SK-N-SH (cell line): ENCODE results near the gene TDRD1. TPM values are rescaled to one million over a fixed set of nuclear protein-coding genes. Genes with fewer than 3 reads are reported as not detected.

Source experiments
- CTCF ChIA-PET: fragments of 300-600, 350-600 bp; formaldehyde crosslinking; extraction: SDS; loops from one replicate; lab custom pipeline; 2021; lab: Yijun Ruan, JAX
- POLR2A ChIA-PET: fragments of 350-600 bp; sonication (Branson Sonifier 250); formaldehyde crosslinking; extraction: SDS; loops from one replicate; lab custom pipeline; 2020; ENCODE audit warnings: antibody characterized with exemption, inconsistent platforms; lab: Yijun Ruan, JAX
- DNase-seq: peaks from one replicate; pipeline ENCODE4 v3.0.0; 2012
- H2AFZ ChIP-seq: fragments of 200-600 bp; sonication (generic); 2 replicates; pipeline ENCODE4 v1.8.1; 2016; ENCODE audit warnings: antibody characterized with exemption, mild to moderate bottlenecking, low read depth
- H3F3A ChIP-seq: fragments of 200-600 bp; sonication (generic); replicated peaks from 2 replicates; pipeline ENCODE3; 2016; ENCODE audit warnings: antibody characterized with exemption, mild to moderate bottlenecking; ENCODE audit not compliant: insufficient read depth
- H3K27ac ChIP-seq, 2 experiments: fragments of 200-500 bp in 1 of 2; fragments of 200-600 bp in 1 of 2; sonication (Bioruptor generic) in 1 of 2; sonication (generic), shearing (Covaris generic) in 1 of 2; 2 replicates each; pipeline versions ENCODE4 v1.5.1 to v1.6.1; 2014 to 2016; ENCODE audit warnings: low read depth in 2 of 2, inconsistent platforms in 1 of 2, low read length in 1 of 2, mild to moderate bottlenecking in 1 of 2, mixed read lengths in 1 of 2
- H3K27me3 ChIP-seq: fragments of 200-600 bp; sonication (generic), shearing (Covaris generic); 2 replicates; pipeline ENCODE4 v1.6.1; 2016; ENCODE audit warnings: mixed run types; ENCODE audit not compliant: insufficient read depth
- H3K36me3 ChIP-seq, 2 experiments: fragments of 200-500 bp in 1 of 2; fragments of 200-600 bp in 1 of 2; sonication (Bioruptor generic) in 1 of 2; sonication (generic) in 1 of 2; replicated peaks in 1 of 2; 2 replicates each; pipeline versions ENCODE3 to v1.5.1; 2014 to 2016; ENCODE audit warnings: low read length in 1 of 2, mild to moderate bottlenecking in 1 of 2; ENCODE audit not compliant: insufficient read depth in 2 of 2, control insufficient read depth in 1 of 2
- H3K4me1 ChIP-seq, 2 experiments: fragments of 200-500 bp in 1 of 2; fragments of 200-600 bp in 1 of 2; sonication (Bioruptor generic) in 1 of 2; sonication (generic), shearing (Covaris generic) in 1 of 2; 2 replicates each; pipeline versions ENCODE4 v1.5.1 to v1.6.1; 2014 to 2016; ENCODE audit warnings: low read depth in 1 of 2, low read length in 1 of 2, mixed run types in 1 of 2; ENCODE audit not compliant: insufficient read depth in 2 of 2, control insufficient read depth in 1 of 2
- H3K4me2 ChIP-seq: fragments of 200-600 bp; sonication (generic), shearing (Covaris generic); 2 replicates; pipeline ENCODE4 v1.6.1; 2017; ENCODE audit warnings: mixed run types
- H3K4me3 ChIP-seq, 2 experiments: fragments of 200-500 bp in 1 of 2; fragments of 200-600 bp in 1 of 2; sonication (Bioruptor generic) in 1 of 2; sonication (generic), shearing (Covaris generic) in 1 of 2; 2 replicates each; pipeline versions ENCODE4 v1.5.1 to v1.8.1; 2014 to 2016; ENCODE audit warnings: low read depth in 2 of 2, inconsistent platforms in 1 of 2, low read length in 1 of 2, mild to moderate bottlenecking in 1 of 2, mixed read lengths in 1 of 2, moderate library complexity in 1 of 2
- H3K79me2 ChIP-seq: fragments of 200-600 bp; sonication (generic); 2 replicates; pipeline ENCODE4 v1.8.1; 2017; ENCODE audit warnings: mild to moderate bottlenecking; ENCODE audit not compliant: insufficient read depth
- H3K9ac ChIP-seq: fragments of 200-600 bp; sonication (generic); 2 replicates; pipeline ENCODE4 v1.6.1; 2017; ENCODE audit warnings: mixed run types
- H3K9me2 ChIP-seq: fragments of 200-600 bp; sonication (generic); 2 replicates; pipeline ENCODE4 v1.6.1; 2017; ENCODE audit warnings: mixed run types
- H3K9me3 ChIP-seq: fragments of 200-600 bp; sonication (generic); 2 replicates; pipeline ENCODE4 v1.6.1; 2017; ENCODE audit warnings: mixed run types, mild to moderate bottlenecking, moderate library complexity
- H4K20me1 ChIP-seq: fragments of 200-600 bp; sonication (generic); 2 replicates; pipeline ENCODE4 v1.6.1; 2017; ENCODE audit warnings: mild to moderate bottlenecking, mixed run types; ENCODE audit not compliant: insufficient read depth
- ELF1 ChIP-seq: IDR thresholded peaks from 2 replicates; pipeline ENCODE4 v1.4.0; 2012
- EZH2phosphoT487 ChIP-seq: fragments of 200-600 bp; sonication (generic); IDR thresholded peaks from 2 replicates; pipeline ENCODE4 v1.6.1; 2017; ENCODE audit warnings: low read depth, mixed run types, mild to moderate bottlenecking, antibody characterized with exemption, moderate library complexity, borderline replicate concordance
- FOXJ3 ChIP-seq: sonication (generic); formaldehyde crosslinking; IDR thresholded peaks from 2 replicates; pipeline ENCODE4 v1.5.1; 2020; ENCODE audit warnings: mild to moderate bottlenecking, missing genetic modification reagents
- GABPA ChIP-seq: IDR thresholded peaks from 2 replicates; pipeline ENCODE4 v1.4.0; 2012; ENCODE audit warnings: low read depth, mild to moderate bottlenecking
- MXI1 ChIP-seq: IDR thresholded peaks from 2 replicates; pipeline ENCODE4 v1.6.1; 2012; ENCODE audit warnings: mild to moderate bottlenecking, low read depth, low read length, improper control_type of control experiment
- NFIC ChIP-seq: IDR thresholded peaks from 2 replicates; pipeline ENCODE4 v1.4.0; 2012; ENCODE audit warnings: borderline replicate concordance
- NRF1 ChIP-seq: IDR thresholded peaks from 2 replicates; pipeline ENCODE4 v1.6.1; 2012; ENCODE audit warnings: low read depth, mild to moderate bottlenecking, low read length
- POLR2AphosphoS5 ChIP-seq: IDR thresholded peaks from 2 replicates; pipeline ENCODE4 v1.6.1; 2012; ENCODE audit warnings: low read depth, low read length
- RAD21 ChIP-seq: IDR thresholded peaks from 2 replicates; pipeline ENCODE4 v1.6.1; 2012; ENCODE audit warnings: mild to moderate bottlenecking, low read length
- RCOR1 ChIP-seq: fragments of 150-350 bp; IDR thresholded peaks from 2 replicates; pipeline ENCODE4 v1.6.1; 2017; ENCODE audit warnings: antibody characterized with exemption, low read length
- RFX5 ChIP-seq: IDR thresholded peaks from 2 replicates; pipeline ENCODE4 v1.6.1; 2012; ENCODE audit warnings: mild to moderate bottlenecking, improper control_type of control experiment, low read length
- SIN3A ChIP-seq: IDR thresholded peaks from 2 replicates; pipeline ENCODE4 v1.6.1; 2012; ENCODE audit warnings: low read depth, mild to moderate bottlenecking, low read length, moderate library complexity, borderline replicate concordance
- SMC3 ChIP-seq: IDR thresholded peaks from 2 replicates; pipeline ENCODE4 v1.6.1; 2012; ENCODE audit warnings: low read depth, low read length, improper control_type of control experiment
- TCF12 ChIP-seq: IDR thresholded peaks from 2 replicates; pipeline ENCODE4 v1.4.0; 2012
- TEAD4 ChIP-seq: IDR thresholded peaks from 2 replicates; pipeline ENCODE4 v1.4.0; 2012; ENCODE audit warnings: mild to moderate bottlenecking, borderline replicate concordance; ENCODE audit not compliant: insufficient read depth
- YY1 ChIP-seq: IDR thresholded peaks from 2 replicates; pipeline ENCODE4 v1.4.0; 2012; ENCODE audit warnings: low read depth, mild to moderate bottlenecking
- WGBS: methylation state at CpG from one replicate; pipeline ENCODE4 v1.1.6; 2017; ENCODE audit warnings: low lambda C conversion rate; 5-methylcytosine and 5-hydroxymethylcytosine counted together
- polyA plus RNA-seq, 3 experiments: library from polyadenylated mRNA; depleted of rRNA; stranded (reverse); fragments of >200 nt; gene quantifications; 2 replicates each; pipeline ENCODE4 v1.2.3, GENCODE V29; 2012
- TF ChIP-seq, protein P1 (sequence below): IDR thresholded peaks from 2 replicates; pipeline ENCODE4 v1.6.1; 2012; ENCODE audit warnings: mild to moderate bottlenecking, low read depth, low read length, moderate library complexity
- TF ChIP-seq, protein P2 (sequence below): IDR thresholded peaks from 2 replicates; pipeline ENCODE4 v1.4.0; 2012; ENCODE audit warnings: low read depth
- TF ChIP-seq, protein P3 (sequence below): fragments of 150-350 bp; IDR thresholded peaks from 2 replicates; pipeline ENCODE4 v1.6.1; 2016; ENCODE audit warnings: mild to moderate bottlenecking, low read depth, low read length
- TF ChIP-seq, protein P4 (sequence below): IDR thresholded peaks from 2 replicates; pipeline ENCODE4; 2012

Gene TDRD1
- polyA plus RNA-seq, 1 of the 3 experiments (the other 2 are of a cell fraction) = not detected

DNA sequence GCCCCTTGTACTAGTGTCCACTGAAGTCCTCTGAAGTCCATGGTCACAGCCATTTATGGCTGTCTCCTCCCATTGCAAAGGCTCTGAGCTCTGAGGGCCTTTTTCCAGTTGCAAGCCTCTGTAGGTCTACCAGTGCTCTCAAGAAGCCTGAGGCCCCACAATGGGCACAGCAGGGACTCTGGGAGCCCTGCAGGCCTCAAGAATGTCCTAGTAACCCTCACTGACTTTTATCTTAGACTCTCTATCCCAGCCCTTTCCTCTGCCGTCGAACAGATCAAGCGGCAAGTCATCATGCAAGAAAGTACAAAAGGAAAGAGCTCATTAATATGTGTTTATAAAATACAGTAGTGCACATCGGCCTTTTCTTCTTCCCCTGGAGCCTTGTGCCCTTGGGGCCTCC, 83.3 kb downstream of the TDRD1 start (continued):
- no peak for TF ChIP-seq FOXJ3

DNA sequence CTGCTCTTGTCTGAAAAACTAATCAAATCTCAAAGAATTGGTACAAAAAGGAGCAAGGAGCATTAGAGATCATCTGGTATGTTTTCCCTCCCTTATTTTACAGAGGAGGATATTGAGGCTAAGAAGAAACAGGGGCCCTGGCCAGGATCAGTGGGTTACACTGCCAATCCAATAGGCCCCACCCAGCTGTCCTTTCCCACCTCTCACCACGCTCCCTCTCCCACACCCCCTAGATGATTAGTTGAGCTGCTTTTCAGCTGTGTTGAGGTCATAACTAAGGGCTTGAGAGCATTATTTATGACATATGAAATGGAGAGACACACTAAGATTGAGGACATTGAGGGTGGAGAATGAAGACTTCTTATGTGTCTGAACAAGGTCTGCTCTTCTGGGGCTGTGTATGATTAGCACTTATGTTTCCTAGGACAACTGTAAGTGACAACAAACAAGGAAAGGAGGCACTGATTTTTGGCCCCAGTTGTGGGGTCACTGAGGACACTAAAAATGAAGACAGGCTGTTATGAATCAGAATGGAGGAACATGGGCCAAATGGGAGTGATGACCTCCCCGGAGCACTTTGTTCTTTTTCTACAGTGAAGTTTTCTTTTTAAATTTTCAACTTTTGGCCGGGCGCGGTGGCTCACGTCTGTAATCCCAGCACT, 86.4 kb downstream of the TDRD1 start:
- Histone ChIP-seq H3K27ac (no peak overlapping the region), H3K9me3 (no peaks in the 10 kb centered on the region), H3K36me3 (no peaks in the 10 kb centered on the region)
- TF ChIP-seq RFX5 = no peak
- TF ChIP-seq TEAD4 = no peak
- TF ChIP-seq ELF1 = no peak
- TF ChIP-seq, protein P1, sequence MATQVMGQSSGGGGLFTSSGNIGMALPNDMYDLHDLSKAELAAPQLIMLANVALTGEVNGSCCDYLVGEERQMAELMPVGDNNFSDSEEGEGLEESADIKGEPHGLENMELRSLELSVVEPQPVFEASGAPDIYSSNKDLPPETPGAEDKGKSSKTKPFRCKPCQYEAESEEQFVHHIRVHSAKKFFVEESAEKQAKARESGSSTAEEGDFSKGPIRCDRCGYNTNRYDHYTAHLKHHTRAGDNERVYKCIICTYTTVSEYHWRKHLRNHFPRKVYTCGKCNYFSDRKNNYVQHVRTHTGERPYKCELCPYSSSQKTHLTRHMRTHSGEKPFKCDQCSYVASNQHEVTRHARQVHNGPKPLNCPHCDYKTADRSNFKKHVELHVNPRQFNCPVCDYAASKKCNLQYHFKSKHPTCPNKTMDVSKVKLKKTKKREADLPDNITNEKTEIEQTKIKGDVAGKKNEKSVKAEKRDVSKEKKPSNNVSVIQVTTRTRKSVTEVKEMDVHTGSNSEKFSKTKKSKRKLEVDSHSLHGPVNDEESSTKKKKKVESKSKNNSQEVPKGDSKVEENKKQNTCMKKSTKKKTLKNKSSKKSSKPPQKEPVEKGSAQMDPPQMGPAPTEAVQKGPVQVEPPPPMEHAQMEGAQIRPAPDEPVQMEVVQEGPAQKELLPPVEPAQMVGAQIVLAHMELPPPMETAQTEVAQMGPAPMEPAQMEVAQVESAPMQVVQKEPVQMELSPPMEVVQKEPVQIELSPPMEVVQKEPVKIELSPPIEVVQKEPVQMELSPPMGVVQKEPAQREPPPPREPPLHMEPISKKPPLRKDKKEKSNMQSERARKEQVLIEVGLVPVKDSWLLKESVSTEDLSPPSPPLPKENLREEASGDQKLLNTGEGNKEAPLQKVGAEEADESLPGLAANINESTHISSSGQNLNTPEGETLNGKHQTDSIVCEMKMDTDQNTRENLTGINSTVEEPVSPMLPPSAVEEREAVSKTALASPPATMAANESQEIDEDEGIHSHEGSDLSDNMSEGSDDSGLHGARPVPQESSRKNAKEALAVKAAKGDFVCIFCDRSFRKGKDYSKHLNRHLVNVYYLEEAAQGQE = no peak
- TF ChIP-seq RCOR1 = no peak
- TF ChIP-seq, protein P2, sequence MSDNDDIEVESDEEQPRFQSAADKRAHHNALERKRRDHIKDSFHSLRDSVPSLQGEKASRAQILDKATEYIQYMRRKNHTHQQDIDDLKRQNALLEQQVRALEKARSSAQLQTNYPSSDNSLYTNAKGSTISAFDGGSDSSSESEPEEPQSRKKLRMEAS = no peak
- TF ChIP-seq SMC3 = no peak
- no peak for TF ChIP-seq NFIC
- TF ChIP-seq GABPA = no peak
- no peak for TF ChIP-seq TCF12
- no peak for TF ChIP-seq NRF1
- TF ChIP-seq, protein P3, sequence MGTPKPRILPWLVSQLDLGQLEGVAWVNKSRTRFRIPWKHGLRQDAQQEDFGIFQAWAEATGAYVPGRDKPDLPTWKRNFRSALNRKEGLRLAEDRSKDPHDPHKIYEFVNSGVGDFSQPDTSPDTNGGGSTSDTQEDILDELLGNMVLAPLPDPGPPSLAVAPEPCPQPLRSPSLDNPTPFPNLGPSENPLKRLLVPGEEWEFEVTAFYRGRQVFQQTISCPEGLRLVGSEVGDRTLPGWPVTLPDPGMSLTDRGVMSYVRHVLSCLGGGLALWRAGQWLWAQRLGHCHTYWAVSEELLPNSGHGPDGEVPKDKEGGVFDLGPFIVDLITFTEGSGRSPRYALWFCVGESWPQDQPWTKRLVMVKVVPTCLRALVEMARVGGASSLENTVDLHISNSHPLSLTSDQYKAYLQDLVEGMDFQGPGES = no peak
- TF ChIP-seq POLR2AphosphoS5 = no peak
- TF ChIP-seq, protein P4, sequence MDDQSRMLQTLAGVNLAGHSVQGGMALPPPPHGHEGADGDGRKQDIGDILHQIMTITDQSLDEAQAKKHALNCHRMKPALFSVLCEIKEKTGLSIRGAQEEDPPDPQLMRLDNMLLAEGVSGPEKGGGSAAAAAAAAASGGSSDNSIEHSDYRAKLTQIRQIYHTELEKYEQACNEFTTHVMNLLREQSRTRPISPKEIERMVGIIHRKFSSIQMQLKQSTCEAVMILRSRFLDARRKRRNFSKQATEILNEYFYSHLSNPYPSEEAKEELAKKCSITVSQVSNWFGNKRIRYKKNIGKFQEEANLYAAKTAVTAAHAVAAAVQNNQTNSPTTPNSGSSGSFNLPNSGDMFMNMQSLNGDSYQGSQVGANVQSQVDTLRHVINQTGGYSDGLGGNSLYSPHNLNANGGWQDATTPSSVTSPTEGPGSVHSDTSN = no peak
- TF ChIP-seq EZH2phosphoT487 = no peak
- no peak for TF ChIP-seq MXI1
- no peak for TF ChIP-seq FOXJ3
- TF ChIP-seq SIN3A = no peak
- no peak for TF ChIP-seq YY1
- no peak for TF ChIP-seq RAD21
- TF ChIP-seq, all 33 proteins: peak for 0
- Histone ChIP-seq H3K4me3 (no peak overlapping the region), H3K9me2 (no peaks in the 10 kb centered on the region), H4K20me1 (no peaks in the 10 kb centered on the region), H3K9ac (no peak overlapping the region), H2AFZ (no peak overlapping the region), H3K4me2 (no peak overlapping the region), H3F3A (peaks cover 4% of the 10 kb centered on the region), H3K27me3 (no peaks in the 10 kb centered on the region), H3K4me1 (peaks cover 0 to 5% of the 10 kb centered on the region in 2 experiments; a peak in 1 of 4 replicates), H3K79me2 (no peaks in the 10 kb centered on the region)
- ChIA-PET POLR2A (no interaction called here), CTCF (no interaction called here)
- over 99% methylated on average over 6 of the region's 6 CpGs for WGBS
- no peak for DNase-seq
